ENCODE measurements around the gene KRT72. TPM values are rescaled to one million over a fixed set of nuclear protein-coding genes. Genes with fewer than 3 reads are reported as not detected.

Gene KRT72
- total RNA-seq, 2 experiments from 2014 or later: 2.3 TPM

GRCh38 chr12:52568111-52568510 is 33.2 kb downstream of the KRT72 start:
- CTCF ChIA-PET: interaction anchor here (1.4 kb wide), 1 partner anchor 313 kb away, joined by 6 read pairs; no protein-coding TSS in a partner anchor
- intact Hi-C loops (cut with micrococcal nuclease): no loop called here

GRCh38 chr12:52566847-52567291 is 34.4 kb downstream of the KRT72 start:
- intact Hi-C loops (cut with micrococcal nuclease): no loop called here
- Mint-ChIP-seq H3K4me1 (ENCODE audit: low read depth) (no peaks in the 10 kb centered on the region), H3K9me3 (no peaks in the 10 kb centered on the region), H3K27me3 (ENCODE audit: low read depth) (no peaks in the 10 kb centered on the region), H3K4me3 (no peak overlapping the region), H3K36me3 (ENCODE audit: low read depth) (no peaks in the 10 kb centered on the region), H3K27ac (no peak overlapping the region)
- no peak for DNase-seq
- CTCF ChIA-PET: interaction anchor here (0.8 kb wide), 1 partner anchor 313 kb away, joined by 3 read pairs; no protein-coding TSS in a partner anchor

More at GRCh38 chr12:52568111-52568510, 33.2 kb downstream of the KRT72 start:
- no peaks in the 10 kb centered on the region for H3K4me1 Mint-ChIP-seq (ENCODE audit: low read depth)
- H3K9me3 Mint-ChIP-seq: no peaks in the 10 kb centered on the region
- no peak overlapping the region for H3K4me3 Mint-ChIP-seq
- H3K27ac Mint-ChIP-seq: no peak overlapping the region
- DNase-seq: no peak
- no peaks in the 10 kb centered on the region for H3K36me3 Mint-ChIP-seq (ENCODE audit: low read depth)
- no peaks in the 10 kb centered on the region for H3K27me3 Mint-ChIP-seq (ENCODE audit: low read depth)

- no peaks in the 10 kb centered on the region for H3K27me3 Mint-ChIP-seq (ENCODE audit: low read depth)
- CTCF ChIA-PET: interaction anchor here (1.4 to 1.8 kb wide), 2 partner anchors 306 to 320 kb away, joined by 3 to 6 read pairs; no protein-coding TSS in a partner anchor
- H3K36me3 Mint-ChIP-seq (ENCODE audit: low read depth): no peaks in the 10 kb centered on the region
- no peak for DNase-seq
- H3K27ac Mint-ChIP-seq: no peak overlapping the region
- no peaks in the 10 kb centered on the region for H3K4me1 Mint-ChIP-seq (ENCODE audit: low read depth)
- no peak overlapping the region for H3K4me3 Mint-ChIP-seq
- no peaks in the 10 kb centered on the region for H3K9me3 Mint-ChIP-seq
- intact Hi-C loops (cut with micrococcal nuclease): no loop called here
Measured at GRCh38 chr12:52564582-52564981, 36.7 kb downstream of the KRT72 start.

GRCh38 chr12:52561880-52562449 is 39.3 kb downstream of the KRT72 start:
- CTCF ChIA-PET: interaction anchor here (0.6 to 0.9 kb wide), 2 partner anchors 18 to 318 kb away, joined by 3 read pairs; no protein-coding TSS in a partner anchor
- no peaks in the 10 kb centered on the region for H3K4me1 Mint-ChIP-seq (ENCODE audit: low read depth)
- H3K27ac Mint-ChIP-seq: no peak overlapping the region
- intact Hi-C loops (cut with micrococcal nuclease): no loop called here
- H3K36me3 Mint-ChIP-seq (ENCODE audit: low read depth): no peaks in the 10 kb centered on the region
- H3K9me3 Mint-ChIP-seq: no peaks in the 10 kb centered on the region
- H3K4me3 Mint-ChIP-seq: no peak overlapping the region
- no peak for DNase-seq
- no peaks in the 10 kb centered on the region for H3K27me3 Mint-ChIP-seq (ENCODE audit: low read depth)

GRCh38 chr12:52559979-52560378 is 41.3 kb downstream of the KRT72 start:
- Mint-ChIP-seq H3K27me3 (ENCODE audit: low read depth) (no peaks in the 10 kb centered on the region), H3K4me3 (no peak overlapping the region), H3K4me1 (ENCODE audit: low read depth) (no peaks in the 10 kb centered on the region), H3K27ac (no peak overlapping the region), H3K9me3 (no peaks in the 10 kb centered on the region), H3K36me3 (ENCODE audit: low read depth) (no peaks in the 10 kb centered on the region)
- intact Hi-C loops (cut with micrococcal nuclease): no loop called here
- CTCF ChIA-PET: interaction anchor here (0.6 to 1.1 kb wide), 3 partner anchors 280 to 320 kb away, joined by 3 read pairs; no protein-coding TSS in a partner anchor
- no peak for DNase-seq

- H3K27ac Mint-ChIP-seq: no peak overlapping the region
- intact Hi-C loops (cut with micrococcal nuclease): no loop called here
- H3K36me3 Mint-ChIP-seq (ENCODE audit: low read depth): no peaks in the 10 kb centered on the region
- H3K9me3 Mint-ChIP-seq: no peaks in the 10 kb centered on the region
- no peak for DNase-seq
- no peaks in the 10 kb centered on the region for H3K4me1 Mint-ChIP-seq (ENCODE audit: low read depth)
- H3K27me3 Mint-ChIP-seq (ENCODE audit: low read depth): no peaks in the 10 kb centered on the region
- CTCF ChIA-PET: interaction anchor here (1.1 kb wide), 1 partner anchor 321 kb away, joined by 3 read pairs; no protein-coding TSS in a partner anchor
- no peak overlapping the region for H3K4me3 Mint-ChIP-seq
Measured at GRCh38 chr12:52558781-52559445, 42.4 kb downstream of the KRT72 start.

- Mint-ChIP-seq H3K4me3 (no peak overlapping the region), H3K36me3 (ENCODE audit: low read depth) (no peaks in the 10 kb centered on the region)
- intact Hi-C loops (cut with micrococcal nuclease): no loop called here
Measured at GRCh38 chr12:52557476-52557875, 43.8 kb downstream of the KRT72 start.

GRCh38 chr12:52555577-52555976 is 45.7 kb downstream of the KRT72 start:
- H3K4me3 Mint-ChIP-seq: no peak overlapping the region
- no peaks in the 10 kb centered on the region for H3K27me3 Mint-ChIP-seq (ENCODE audit: low read depth)
- H3K27ac Mint-ChIP-seq: no peak overlapping the region
- CTCF ChIA-PET: no interaction called here
- no peaks in the 10 kb centered on the region for H3K9me3 Mint-ChIP-seq
- intact Hi-C loops (cut with micrococcal nuclease): no loop called here
- no peaks in the 10 kb centered on the region for H3K36me3 Mint-ChIP-seq (ENCODE audit: low read depth)
- no peak for DNase-seq
- no peaks in the 10 kb centered on the region for H3K4me1 Mint-ChIP-seq (ENCODE audit: low read depth)

More at GRCh38 chr12:52557476-52557875, 43.8 kb downstream of the KRT72 start:
- Mint-ChIP-seq H3K27ac (no peak overlapping the region), H3K27me3 (ENCODE audit: low read depth) (no peaks in the 10 kb centered on the region), H3K9me3 (no peaks in the 10 kb centered on the region), H3K4me1 (ENCODE audit: low read depth) (no peaks in the 10 kb centered on the region)
- DNase-seq: no peak
- CTCF ChIA-PET: interaction anchor here (0.7 kb wide), 1 partner anchor 32 kb away, joined by 3 read pairs; no protein-coding TSS in a partner anchor

- Mint-ChIP-seq H3K4me3 (no peak within 1 kb of the TSS), H3K9me3 (no peaks in the 10 kb centered on the region), H3K36me3 (ENCODE audit: low read depth) (no peaks in the 10 kb centered on the region), H3K27ac (no peak within 1 kb of the TSS), H3K4me1 (ENCODE audit: low read depth) (no peaks in the 10 kb centered on the region), H3K27me3 (ENCODE audit: low read depth) (no peaks in the 10 kb centered on the region)
- DNase-seq: no peak
- intact Hi-C loops (cut with micrococcal nuclease): no loop called here
- CTCF ChIA-PET: no interaction called here
Measured at GRCh38 chr12:52552681-52553195, 48.5 kb downstream of the KRT72 start, which contains the start of gene KRT71. KRT71 (minus strand) TSS chr12:52553145; CDS start chr12:52553077, 68 bp downstream.

- H3K4me3 Mint-ChIP-seq: no peak overlapping the region
- CTCF ChIA-PET: interaction anchor here (0.6 kb wide), 1 partner anchor 432 kb away, joined by 3 read pairs; no protein-coding TSS in a partner anchor
- H3K27ac Mint-ChIP-seq: no peak overlapping the region
- H3K4me1 Mint-ChIP-seq (ENCODE audit: low read depth): no peaks in the 10 kb centered on the region
- no peaks in the 10 kb centered on the region for H3K9me3 Mint-ChIP-seq
- no peaks in the 10 kb centered on the region for H3K27me3 Mint-ChIP-seq (ENCODE audit: low read depth)
- no peak for DNase-seq
- intact Hi-C loops (cut with micrococcal nuclease): no loop called here
- no peaks in the 10 kb centered on the region for H3K36me3 Mint-ChIP-seq (ENCODE audit: low read depth)
Measured at GRCh38 chr12:52552055-52552454, 49.2 kb downstream of the KRT72 start.

GRCh38 chr12:52551216-52551865 is 49.9 kb downstream of the KRT72 start:
- no peak for DNase-seq
- CTCF ChIA-PET: interaction anchor here (0.6 kb wide), 1 partner anchor 431 kb away, joined by 3 read pairs; no protein-coding TSS in a partner anchor
- H3K27ac Mint-ChIP-seq: no peak overlapping the region
- H3K36me3 Mint-ChIP-seq (ENCODE audit: low read depth): no peaks in the 10 kb centered on the region
- intact Hi-C loops (cut with micrococcal nuclease): no loop called here
- H3K27me3 Mint-ChIP-seq (ENCODE audit: low read depth): no peaks in the 10 kb centered on the region
- no peak overlapping the region for H3K4me3 Mint-ChIP-seq
- H3K9me3 Mint-ChIP-seq: no peaks in the 10 kb centered on the region
- no peaks in the 10 kb centered on the region for H3K4me1 Mint-ChIP-seq (ENCODE audit: low read depth)

- no peaks in the 10 kb centered on the region for H3K4me1 Mint-ChIP-seq (ENCODE audit: low read depth)
- H3K9me3 Mint-ChIP-seq: no peaks in the 10 kb centered on the region
- H3K36me3 Mint-ChIP-seq (ENCODE audit: low read depth): no peaks in the 10 kb centered on the region
- H3K27ac Mint-ChIP-seq: no peak overlapping the region
- no peak for DNase-seq
- CTCF ChIA-PET: no interaction called here
- no peak overlapping the region for H3K4me3 Mint-ChIP-seq
- intact Hi-C loops (cut with micrococcal nuclease): no loop called here
- H3K27me3 Mint-ChIP-seq (ENCODE audit: low read depth): no peaks in the 10 kb centered on the region
Measured at GRCh38 chr12:52546126-52546525, 55.1 kb downstream of the KRT72 start.

Measured in activated naive CD4-positive, alpha-beta T cell treated with anti-CD3 and anti-CD28 coated beads for 36 hours (primary cell).